HG03342 (cell line): ENCODE data around the gene MEF2B.
"Not testable (repeated sequence)": the region's sequence is repeated elsewhere in the genome, so short reads cannot be mapped to it uniquely, and the experiment has no call there.

ENCODE experiments used
- ATAC-seq: cut with Tn5 transposase; IDR thresholded peaks from one replicate; pipeline ENCODE4 v1.9.1; 2021; ENCODE audit warnings: mild to moderate bottlenecking, moderate library complexity; ENCODE audit not compliant: unreplicated experiment

MEF2B gene

GRCh38 chr19:19157808-19158207, 12.3 kb downstream of the MEF2B start:
- ATAC-seq = no peak

- peak; percentile 66 for ATAC-seq
Observed at GRCh38 chr19:19155495-19156219, 14.4 kb downstream of the MEF2B start.

- no peak for ATAC-seq
Observed at GRCh38 chr19:19154768-19155494, 15.1 kb downstream of the MEF2B start.

GRCh38 chr19:19152668-19153384, 17.2 kb downstream of the MEF2B start:
- no peak for ATAC-seq

GRCh38 chr19:19151418-19151817, 18.6 kb downstream of the MEF2B start:
- ATAC-seq = no peak

GRCh38 chr19:19149435-19149834, 20.6 kb downstream of the MEF2B start:
- ATAC-seq = no peak

- ATAC-seq = not testable (repeated sequence)
Observed at GRCh38 chr19:19148504-19148903, 21.6 kb downstream of the MEF2B start.

GRCh38 chr19:19147344-19147743, 22.7 kb downstream of the MEF2B start:
- no peak for ATAC-seq

GRCh38 chr19:19146865-19147264, 23.2 kb downstream of the MEF2B start:
- ATAC-seq = no peak

GRCh38 chr19:19145684-19146608, 24.1 kb downstream of the MEF2B start:
- ATAC-seq = no peak

- no peak for ATAC-seq
Observed at GRCh38 chr19:19145281-19145680, 24.8 kb downstream of the MEF2B start.

GRCh38 chr19:19142347-19142746, 27.7 kb downstream of the MEF2B start:
- no peak for ATAC-seq

- ATAC-seq = no peak
Observed at GRCh38 chr19:19140476-19140875, 29.6 kb downstream of the MEF2B start.

GRCh38 chr19:19139876-19140229, 30.2 kb downstream of the MEF2B start:
- ATAC-seq = no peak

- peak; percentile 98 for ATAC-seq
Observed at GRCh38 chr19:19138109-19138981, 31.7 kb downstream of the MEF2B start, which contains the start of gene TMEM161A. Gene TMEM161A, minus strand, starts transcription at chr19:19138478. Its CDS starts 50 bp downstream, at chr19:19138428.

- ATAC-seq = no peak
Observed at GRCh38 chr19:19137556-19138108, 32.4 kb downstream of the MEF2B start.

GRCh38 chr19:19135713-19136112, 34.4 kb downstream of the MEF2B start:
- ATAC-seq = not testable (repeated sequence)

GRCh38 chr19:19134687-19135158, 35.3 kb downstream of the MEF2B start:
- no peak for ATAC-seq

- ATAC-seq = no peak
Observed at GRCh38 chr19:19133985-19134384, 36.1 kb downstream of the MEF2B start.
